Psoas muscle (tissue), 8 donors: ENCODE data around the gene DCT. TPM values are rescaled to one million over a fixed set of nuclear protein-coding genes. Genes with fewer than 3 reads are reported as not detected.

Source experiments
- ATAC-seq, 4 donors: fragments of 200-7000 bp; cut with Tn5 transposase; one replicate each; pipeline ENCODE4 v1.9.1; 2020; ENCODE audit warnings: moderate library complexity in 3 of 4, mild to moderate bottlenecking in 2 of 4
- DNase-seq, 2 donors: peaks; one replicate each; pipeline ENCODE4 v3.0.0-alpha.2; 2020
- H3K27ac ChIP-seq: fragments of 200-600 bp; one replicate; pipeline ENCODE4 v1.8.0; 2022
- H3K27me3 ChIP-seq, 3 donors: fragments of 200-600 bp in 1 of 3; one replicate each; pipeline versions ENCODE4 v1.6.1 to v1.8.0; 2013 to 2022; ENCODE audit warnings: low read length in 2 of 3, mild to moderate bottlenecking in 2 of 3, moderate library complexity in 1 of 3; ENCODE audit not compliant: insufficient read depth in 3 of 3
- H3K36me3 ChIP-seq, 2 donors: fragments of 200-600 bp in 1 of 2; one replicate each; pipeline versions ENCODE4 v1.6.1 to v1.8.0; 2013 to 2022; ENCODE audit warnings: low read depth in 1 of 2, mild to moderate bottlenecking in 1 of 2, moderate library complexity in 1 of 2; ENCODE audit not compliant: insufficient read depth in 1 of 2
- H3K4me1 ChIP-seq: fragments of 200-600 bp; one replicate; pipeline ENCODE4 v1.8.0; 2022
- H3K4me3 ChIP-seq: fragments of 200-600 bp; one replicate; pipeline ENCODE4 v1.8.0; 2022; ENCODE audit warnings: mild to moderate bottlenecking
- H3K9me3 ChIP-seq: fragments of 200-600 bp; one replicate; pipeline ENCODE4 v1.8.0; 2022
- WGBS, 3 donors: extraction: QIAGEN DNeasy Blood & Tissue Kit; methylation state at CpG; one replicate each; pipeline versions ENCODE4 v1.1.6 to v1.1.7; 2013; 5-methylcytosine and 5-hydroxymethylcytosine counted together
- intact Hi-C, 2 donors: fragments of 100-400 bp; cut with DNase I; formaldehyde crosslinking; loops; one replicate each; pipeline versions ENCODE4 v1.11.0 to v1.14.2; 2022
- polyA plus RNA-seq, 3 donors: library from polyadenylated mRNA; stranded (reverse); fragments of 200-250 nt; gene quantifications; one replicate each; pipeline ENCODE4 v1.2.3, GENCODE V29; 2013
- total RNA-seq, 4 donors: library from RNA; stranded (reverse); fragmentation: NEBNext Ultra II Directional in 2 of 4; extraction: Animal tissue kit (Norgen Biotek cat#: 25700) in 2 of 4; gene quantifications; one replicate each; pipeline versions ENCODE4 v1.2.1 to v1.2.4, GENCODE V29; 2021 to 2023
- TF ChIP-seq, protein P1 (sequence below): fragments of 200-600 bp; IDR thresholded peaks from one replicate; pipeline ENCODE4 v1.8.0; 2022; ENCODE audit warnings: antibody characterized with exemption
- donor health status: healthy with polysubstance abuse.
- donor health status: DM: no; HTN: no; CAD: no; lungs with moderate emphysema.
- donor health status: Bipolar disorder and iron deficiency.
- donor health status: healthy.
- donor health status: DM: yes; HTN: yes; CAD: no.
- donor health status: DM: no; HTN: no; CAD: no.
- donor health status: DM: no; HTN: no; CAD: no.
- donor health status: DM: yes; HTN: yes; CAD: no.

The DCT gene
- total and polyA plus RNA-seq, 7 donors: 0.04 to 0.64 (median 0.22) TPM

DNA sequence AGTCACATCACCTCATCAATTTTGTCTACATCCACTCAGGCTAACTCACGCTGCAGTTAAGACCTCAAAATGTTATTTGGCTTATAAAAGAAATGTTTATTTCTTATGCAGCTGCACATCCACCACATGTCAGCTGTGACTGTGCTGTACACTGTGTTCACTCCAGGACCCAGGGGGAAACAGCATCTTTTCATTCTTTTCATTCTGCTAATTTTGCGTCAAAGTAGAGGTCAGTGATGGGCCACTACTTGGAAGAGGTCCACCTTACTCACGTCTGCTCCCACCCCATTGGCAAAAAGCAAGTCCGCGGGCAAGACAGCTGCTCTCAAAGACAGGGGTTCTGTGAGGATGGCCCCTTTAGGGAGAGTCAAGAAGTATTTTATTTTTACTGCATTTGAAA is 4.5 kb upstream of the DCT start:
- ATAC-seq: peak in 2 of 4 donors; percentile 69 to 71
- Histone ChIP-seq H3K4me1 (no peaks in the 10 kb centered on the region), H3K27me3 (no peaks in the 10 kb centered on the region), H3K27ac (no peak overlapping the region), H3K36me3 (no peaks in the 10 kb centered on the region), H3K9me3 (no peaks in the 10 kb centered on the region), H3K4me3 (no peak overlapping the region)
- peak in 1 of 2 donors; percentile 60 for DNase-seq
- 31 to 39% (median 37%) methylated on average over 5 of the region's 5 CpGs for WGBS, 3 donors
- intact Hi-C loops: no loop called here
- TF ChIP-seq, protein P1, sequence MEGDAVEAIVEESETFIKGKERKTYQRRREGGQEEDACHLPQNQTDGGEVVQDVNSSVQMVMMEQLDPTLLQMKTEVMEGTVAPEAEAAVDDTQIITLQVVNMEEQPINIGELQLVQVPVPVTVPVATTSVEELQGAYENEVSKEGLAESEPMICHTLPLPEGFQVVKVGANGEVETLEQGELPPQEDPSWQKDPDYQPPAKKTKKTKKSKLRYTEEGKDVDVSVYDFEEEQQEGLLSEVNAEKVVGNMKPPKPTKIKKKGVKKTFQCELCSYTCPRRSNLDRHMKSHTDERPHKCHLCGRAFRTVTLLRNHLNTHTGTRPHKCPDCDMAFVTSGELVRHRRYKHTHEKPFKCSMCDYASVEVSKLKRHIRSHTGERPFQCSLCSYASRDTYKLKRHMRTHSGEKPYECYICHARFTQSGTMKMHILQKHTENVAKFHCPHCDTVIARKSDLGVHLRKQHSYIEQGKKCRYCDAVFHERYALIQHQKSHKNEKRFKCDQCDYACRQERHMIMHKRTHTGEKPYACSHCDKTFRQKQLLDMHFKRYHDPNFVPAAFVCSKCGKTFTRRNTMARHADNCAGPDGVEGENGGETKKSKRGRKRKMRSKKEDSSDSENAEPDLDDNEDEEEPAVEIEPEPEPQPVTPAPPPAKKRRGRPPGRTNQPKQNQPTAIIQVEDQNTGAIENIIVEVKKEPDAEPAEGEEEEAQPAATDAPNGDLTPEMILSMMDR: no peak

DNA sequence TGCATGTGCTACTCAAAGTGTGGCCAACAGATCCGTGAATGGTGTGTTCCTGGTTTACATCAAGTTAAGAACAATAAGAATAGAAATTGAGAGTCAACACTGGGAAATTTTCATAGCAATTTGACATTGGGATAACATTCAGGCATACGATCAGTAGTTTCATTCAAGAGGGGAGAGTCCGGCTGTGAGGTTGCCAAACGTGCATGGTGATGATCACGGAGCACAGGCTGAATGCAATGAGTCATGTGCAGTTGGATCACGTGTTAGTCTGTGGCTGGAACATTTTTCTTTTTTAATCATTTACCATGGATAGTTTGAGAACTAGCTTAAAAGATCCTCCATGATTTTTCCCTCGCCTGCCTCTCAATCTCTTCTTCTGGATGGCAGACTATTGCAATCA is 2.5 kb upstream of the DCT start:
- TF ChIP-seq, protein P1: no peak
- Histone ChIP-seq H3K27me3 (peaks cover 0 to 2% (median 0%) of the 10 kb centered on the region in 3 donors), H3K9me3 (no peaks in the 10 kb centered on the region), H3K27ac (no peak overlapping the region), H3K36me3 (no peaks in the 10 kb centered on the region), H3K4me3 (no peak overlapping the region), H3K4me1 (no peaks in the 10 kb centered on the region)
- DNase-seq: peak; percentile 44 to 59
- 39 to 53% (median 47%) methylated on average over 7 of the region's 7 CpGs for WGBS, 3 donors
- peak in 2 of 4 donors; percentile 41 to 52 for ATAC-seq
- intact Hi-C loops: no loop called here

DNA sequence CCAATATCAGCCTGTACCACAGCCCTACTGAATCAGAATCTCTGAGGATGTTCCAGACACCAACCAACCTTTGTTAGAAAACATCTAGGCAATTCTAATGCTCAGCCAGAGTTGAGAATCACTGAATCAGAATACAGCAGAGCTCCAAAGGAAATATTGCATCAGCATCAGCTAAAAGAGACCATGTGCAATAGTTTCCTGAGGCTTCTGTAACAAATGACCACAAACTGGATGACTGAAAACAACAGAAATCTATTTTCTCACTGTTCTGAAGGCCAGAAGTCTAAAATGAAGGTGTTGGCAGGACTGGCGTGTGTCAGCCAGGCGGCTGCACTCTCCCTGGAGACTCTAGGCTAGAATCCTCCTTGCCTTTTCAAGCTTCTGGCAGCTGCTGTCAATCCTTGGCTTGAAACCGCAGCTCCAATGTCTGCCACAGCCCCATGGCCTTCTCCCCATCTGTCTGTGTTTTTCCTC is 1.2 kb upstream of the DCT start:
- no peak overlapping the region for H3K4me3 ChIP-seq
- H3K36me3 ChIP-seq: no peaks in the 10 kb centered on the region
- peak; percentile 28 to 73 (median 60) for ATAC-seq
- intact Hi-C loops: no loop called here
- peaks cover 0 to 2% (median 0%) of the 10 kb centered on the region in 3 donors for H3K27me3 ChIP-seq
- peak overlapping the region; percentile 2 for H3K27ac ChIP-seq
- peak; percentile 45 to 77 for DNase-seq
- 15 to 34% (median 32%) methylated on average over 3 of the region's 3 CpGs for WGBS, 3 donors
- TF ChIP-seq, protein P1: no peak
- H3K9me3 ChIP-seq: no peaks in the 10 kb centered on the region
- H3K4me1 ChIP-seq: no peaks in the 10 kb centered on the region

DNA sequence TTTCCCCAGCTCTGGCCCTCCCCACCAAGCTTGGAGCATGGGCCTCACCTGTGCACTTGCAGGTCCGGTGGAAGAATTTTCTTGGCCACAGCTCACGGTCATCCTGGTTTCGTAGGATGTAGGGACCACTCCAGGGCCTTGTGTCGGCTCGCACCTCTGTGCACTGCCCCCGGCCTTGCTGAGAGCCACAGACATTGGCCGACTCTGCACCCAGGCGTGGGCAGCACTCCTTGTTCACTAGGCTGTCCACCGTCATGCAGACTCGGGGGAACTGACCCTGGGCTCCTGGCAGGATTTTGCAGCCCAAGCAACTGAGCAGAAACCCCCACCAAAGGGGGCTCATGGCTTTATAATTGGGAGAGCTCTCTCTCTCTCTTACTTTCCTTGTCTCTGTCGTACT is 569 bp downstream of the DCT start:
- no peak for DNase-seq
- Histone ChIP-seq H3K36me3 (no peaks in the 10 kb centered on the region), H3K4me3 (no peak overlapping the region), H3K27ac (no peak overlapping the region), H3K27me3 (peaks cover 0 to 2% (median 0%) of the 10 kb centered on the region in 3 donors), H3K9me3 (no peaks in the 10 kb centered on the region), H3K4me1 (no peaks in the 10 kb centered on the region)
- no peak for ATAC-seq
- TF ChIP-seq, protein P1: no peak
- WGBS, 3 donors: 89 to 95% (median 89%) methylated on average over 11 of the region's 11 CpGs
- intact Hi-C loops: no loop called here

DNA sequence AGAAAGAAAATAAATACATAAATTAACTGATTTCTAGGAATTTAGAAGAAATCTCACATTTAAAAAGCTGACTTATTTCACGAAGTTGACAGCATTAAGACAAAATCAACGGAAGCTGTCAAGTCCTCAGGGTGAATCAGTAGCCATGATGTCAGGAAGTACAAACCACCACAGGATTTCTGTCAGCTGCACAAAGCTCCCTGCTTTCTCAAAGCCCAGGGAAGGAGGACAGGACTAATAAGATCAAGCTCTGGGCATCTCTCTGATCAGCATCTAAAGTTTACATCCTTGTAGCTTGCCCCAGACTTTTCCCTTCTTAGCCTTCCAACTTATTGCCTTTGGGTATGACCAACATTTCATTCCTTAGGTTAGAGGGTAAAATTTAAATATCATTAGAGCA is 9.4 kb downstream of the DCT start:
- DNase-seq (no peak), ATAC-seq (no peak)
- 89 to 93% (median 91%) methylated on average over 2 of the region's 2 CpGs for WGBS, 3 donors
- H3K27ac ChIP-seq: no peak overlapping the region
- TF ChIP-seq, protein P1: no peak
- intact Hi-C loops: no loop called here
- no peak overlapping the region for H3K4me3 ChIP-seq
- H3K9me3 ChIP-seq: no peaks in the 10 kb centered on the region
- H3K4me1 ChIP-seq: no peaks in the 10 kb centered on the region
- no peaks in the 10 kb centered on the region for H3K27me3 ChIP-seq
- H3K36me3 ChIP-seq: no peaks in the 10 kb centered on the region
